GM19467 (cell line): ENCODE measurements around the gene RAB12.
A peak's percentile ranks its signal among the peaks of the same experiment; 100 is the strongest.
"Not testable (repeated sequence)": the region's sequence is repeated elsewhere in the genome, so short reads cannot be mapped to it uniquely, and the experiment has no call there.

Experiments
- ATAC-seq: cut with Tn5 transposase; IDR thresholded peaks from one replicate; pipeline ENCODE4 v1.9.1; 2021; ENCODE audit warnings: mild to moderate bottlenecking, moderate library complexity; ENCODE audit not compliant: unreplicated experiment

The RAB12 gene

GRCh38 chr18:8639762-8640161 is 30.5 kb downstream of the RAB12 start:
- no peak for ATAC-seq

GRCh38 chr18:8643326-8643878 is 34.2 kb downstream of the RAB12 start:
- no peak for ATAC-seq

DNA sequence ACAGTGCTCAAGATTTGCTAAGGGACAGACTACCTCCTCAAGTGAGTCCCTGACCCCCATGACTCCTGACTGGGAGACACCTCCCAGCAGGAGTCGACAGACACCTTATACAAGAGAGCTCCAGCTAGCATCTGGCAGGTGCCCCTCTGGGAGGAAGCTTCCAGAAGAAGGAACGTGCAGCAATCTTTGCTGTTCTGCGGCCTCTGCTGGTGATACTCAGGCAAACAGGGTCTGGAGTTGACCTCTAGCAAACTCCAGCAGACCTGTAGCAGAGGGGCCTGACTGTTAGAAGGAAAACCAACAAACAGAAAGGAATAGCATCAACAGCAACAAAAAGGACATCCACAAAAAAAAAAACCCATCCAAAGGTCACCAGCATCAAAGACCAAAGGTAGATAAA is 38.1 kb downstream of the RAB12 start:
- ATAC-seq = not testable (repeated sequence)

GRCh38 chr18:8651478-8652261 is 42.4 kb downstream of the RAB12 start:
- ATAC-seq = not testable (repeated sequence)

- ATAC-seq = no peak
These were observed 45.5 kb downstream of the RAB12 start for GRCh38 chr18:8654503-8655451.

- ATAC-seq = no peak
These were observed 47.0 kb downstream of the RAB12 start for GRCh38 chr18:8656232-8656631.

GRCh38 chr18:8657050-8657820 is 48.0 kb downstream of the RAB12 start:
- ATAC-seq = no peak

GRCh38 chr18:8657873-8658470 is 48.7 kb downstream of the RAB12 start:
- no peak for ATAC-seq

DNA sequence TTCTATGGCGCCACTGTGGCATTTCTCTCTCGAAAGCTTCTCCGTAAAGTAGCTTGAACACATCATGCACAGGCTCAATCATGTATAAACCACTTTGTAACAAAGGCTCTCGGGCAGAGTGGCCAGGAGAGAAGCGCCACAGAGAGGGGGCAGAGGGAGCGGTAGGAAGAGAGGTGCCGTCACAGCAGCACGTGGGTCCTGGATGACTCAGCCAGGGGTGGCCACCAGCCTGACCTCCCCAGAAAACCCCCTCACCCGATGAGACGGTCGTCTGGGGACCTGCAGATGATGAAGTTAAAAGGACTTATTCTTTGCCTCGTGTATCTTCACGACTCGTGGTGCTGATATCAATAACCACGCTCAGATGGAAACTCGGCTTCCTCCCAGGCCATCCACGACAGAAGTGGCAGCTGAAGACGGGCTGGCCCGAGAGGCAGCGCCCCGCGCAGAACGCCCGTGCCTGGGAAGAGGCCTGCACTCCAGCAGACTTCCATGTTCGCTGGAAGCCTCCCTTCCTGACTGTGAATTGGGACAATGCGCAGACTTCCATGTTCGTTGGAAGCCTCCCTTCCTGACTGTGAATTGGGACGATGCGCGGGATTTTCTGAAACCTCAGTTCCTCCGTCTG is 49.7 kb downstream of the RAB12 start:
- ATAC-seq = no peak

DNA sequence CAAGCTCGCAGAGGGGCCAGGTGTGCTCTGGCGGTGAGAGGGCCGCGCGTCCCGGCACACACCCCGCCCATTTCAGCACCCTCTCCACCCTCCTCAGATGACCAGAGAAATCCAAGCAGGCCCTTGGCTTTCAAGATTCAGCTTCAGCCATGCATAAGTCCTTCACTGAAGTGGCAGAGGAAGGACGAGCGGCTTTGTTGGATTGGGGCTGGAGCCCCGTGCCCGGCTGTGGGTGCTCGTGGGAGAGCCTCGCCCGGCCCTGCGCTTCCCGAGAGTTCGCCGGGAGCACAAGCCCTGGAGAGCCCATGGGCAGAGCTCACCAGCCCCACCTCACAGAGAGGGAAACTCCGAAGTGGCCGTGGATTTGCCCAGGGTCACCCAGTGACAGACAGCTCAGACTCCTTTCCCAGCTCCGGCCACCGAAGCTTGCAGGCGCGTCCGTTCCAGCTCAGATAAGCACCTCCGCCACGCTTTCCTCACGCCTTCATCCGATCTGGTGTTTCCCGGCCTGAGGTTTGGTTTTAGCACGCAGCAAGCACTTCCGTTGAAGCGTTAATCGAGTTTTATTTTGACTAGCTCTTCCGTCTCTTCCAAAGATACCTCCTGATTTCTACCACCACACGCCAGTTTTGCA is 50.5 kb downstream of the RAB12 start:
- ATAC-seq = no peak

DNA sequence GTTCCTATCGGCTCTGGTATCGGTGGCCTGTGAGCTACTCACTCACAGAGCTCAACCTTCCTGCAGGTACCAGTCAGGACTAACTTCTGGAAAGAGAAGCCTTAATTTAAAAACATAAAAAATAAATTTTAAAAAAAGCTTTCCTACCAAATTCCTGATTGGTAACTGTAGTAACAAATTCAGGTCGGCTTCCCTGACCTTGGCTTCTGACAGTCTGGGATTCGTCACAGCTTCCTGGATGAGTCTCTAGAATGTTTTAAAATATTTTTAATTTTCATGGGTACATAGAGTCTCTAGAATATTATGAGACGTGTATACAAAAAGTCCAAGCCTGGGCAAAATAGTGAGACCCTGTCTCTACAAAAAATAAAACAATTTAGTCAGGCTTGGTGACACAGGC is 51.1 kb downstream of the RAB12 start:
- no peak for ATAC-seq

GRCh38 chr18:8661754-8662559 is 52.7 kb downstream of the RAB12 start:
- no peak for ATAC-seq

DNA sequence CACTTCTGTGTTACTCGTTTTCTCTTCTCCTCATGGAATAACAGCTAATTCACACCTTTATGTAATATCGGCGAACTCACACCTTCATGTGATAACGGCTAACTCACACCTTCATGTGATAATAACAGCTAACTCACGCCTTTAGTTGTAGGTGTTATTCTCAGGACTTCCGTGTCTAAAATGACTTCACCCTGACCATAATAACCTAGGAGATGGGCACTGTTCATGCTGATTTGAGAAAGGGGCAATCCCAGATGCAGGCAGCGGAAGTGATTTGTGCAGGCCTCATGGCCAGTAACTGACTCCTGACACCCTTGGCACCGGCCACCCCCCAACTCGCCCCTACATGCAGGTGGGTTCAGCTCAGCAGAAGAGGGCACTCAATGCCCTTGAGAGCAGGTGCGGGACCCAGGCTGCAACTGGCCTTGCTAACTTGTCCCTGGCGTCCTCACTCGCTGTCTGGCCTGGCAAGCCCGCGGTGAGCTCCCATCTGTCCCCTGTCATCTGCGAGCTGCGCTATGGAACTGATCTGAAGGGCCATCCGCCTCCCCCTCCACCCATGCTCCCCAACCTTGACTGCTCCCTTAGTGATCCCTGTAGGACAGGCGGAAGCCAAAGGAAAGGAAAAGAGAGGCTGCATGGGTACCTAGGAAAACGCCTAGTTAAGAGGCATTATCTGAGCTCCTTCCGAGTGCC is 53.5 kb downstream of the RAB12 start:
- no peak for ATAC-seq

GRCh38 chr18:8667846-8668245 is 58.6 kb downstream of the RAB12 start:
- ATAC-seq = no peak

- ATAC-seq = no peak
These were observed 59.1 kb downstream of the RAB12 start for GRCh38 chr18:8668381-8668780.

DNA sequence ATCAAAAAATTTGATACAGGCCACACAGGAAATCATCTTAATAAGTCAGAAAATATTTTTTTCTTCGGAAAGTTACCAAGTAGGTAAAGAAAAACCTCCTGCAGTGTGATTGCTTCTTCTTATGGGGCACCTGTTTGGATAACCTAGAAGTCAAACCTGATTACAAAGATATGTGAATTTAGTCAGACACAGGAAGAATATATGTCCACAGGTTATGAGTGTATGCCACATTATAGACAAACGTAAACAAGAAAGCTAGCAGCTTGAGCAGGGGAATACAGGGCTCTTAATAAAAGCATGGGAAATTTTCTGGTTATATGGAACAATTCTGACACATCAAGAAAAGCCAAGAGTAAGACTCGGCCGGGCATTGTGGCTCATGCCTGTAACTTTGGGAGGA is 60.3 kb downstream of the RAB12 start:
- no peak for ATAC-seq

- peak; percentile 90 for ATAC-seq
These were observed 64.3 kb downstream of the RAB12 start for GRCh38 chr18:8673256-8674209.
